Karpas-422 (cell line): ENCODE results near the gene LRP11. TPM values are rescaled to one million over a fixed set of nuclear protein-coding genes. Genes with fewer than 3 reads are reported as not detected.
"Not testable (repeated sequence)": the region's sequence is repeated elsewhere in the genome, so short reads cannot be mapped to it uniquely, and the experiment has no call there.

ENCODE experiments used
- DNase-seq: peaks from one replicate; pipeline ENCODE4 v3.0.0-alpha.2; 2015
- H2AFZ ChIP-seq: fragments of 200-600 bp; sonication (generic); 2 replicates; pipeline ENCODE4 v1.6.1; 2014; ENCODE audit warnings: antibody characterized with exemption, low read length, mixed read lengths
- H3K27ac ChIP-seq: fragments of 200-600 bp; sonication (generic); 2 replicates; pipeline ENCODE4 v1.5.1; 2014; ENCODE audit warnings: mild to moderate bottlenecking, low read length, moderate library complexity
- H3K27me3 ChIP-seq: fragments of 200-600 bp; sonication (generic); 2 replicates; pipeline ENCODE4 v1.6.1; 2014; ENCODE audit warnings: low read length, mixed read lengths
- H3K36me3 ChIP-seq: fragments of 200-600 bp; sonication (generic); 2 replicates; pipeline ENCODE4 v1.6.1; 2014; ENCODE audit warnings: low read length, mixed read lengths; ENCODE audit not compliant: insufficient read depth
- H3K4me1 ChIP-seq: fragments of 200-600 bp; sonication (generic); 2 replicates; pipeline ENCODE4 v1.6.1; 2014; ENCODE audit warnings: mild to moderate bottlenecking, low read length, mixed read lengths
- H3K4me2 ChIP-seq: fragments of 200-600 bp; sonication (generic); 2 replicates; pipeline ENCODE4 v1.6.1; 2014; ENCODE audit warnings: low read length, low read depth, mild to moderate bottlenecking; ENCODE audit not compliant: poor library complexity, severe bottlenecking
- H3K4me3 ChIP-seq: fragments of 200-600 bp; sonication (generic); 2 replicates; pipeline ENCODE4 v1.5.1; 2014; ENCODE audit warnings: mild to moderate bottlenecking, antibody characterized with exemption, low read length, mixed read lengths
- H3K79me2 ChIP-seq: fragments of 200-600 bp; sonication (generic); 2 replicates; pipeline ENCODE4 v1.6.1; 2014; ENCODE audit warnings: mild to moderate bottlenecking, low read length, mixed read lengths
- H3K9ac ChIP-seq: fragments of 200-600 bp; sonication (generic); 2 replicates; pipeline ENCODE4 v1.6.0; 2014; ENCODE audit warnings: low read length
- H3K9me2 ChIP-seq: fragments of 200-600 bp; sonication (generic), shearing (Covaris generic); replicated peaks from 2 replicates; pipeline ENCODE4 v1.6.0; 2014; ENCODE audit warnings: mild to moderate bottlenecking, low read length, moderate library complexity; ENCODE audit not compliant: insufficient read depth
- H3K9me3 ChIP-seq: fragments of 300-700, 200-600 bp; sonication (generic); 2 replicates; pipeline ENCODE4 v1.6.1; 2014; ENCODE audit warnings: low read length, mixed read lengths
- H4K20me1 ChIP-seq: fragments of 200-600 bp; sonication (generic); 2 replicates; pipeline ENCODE4 v1.6.1; 2014; ENCODE audit warnings: mild to moderate bottlenecking, antibody characterized with exemption, low read length, low read depth; ENCODE audit not compliant: insufficient read depth
- total RNA-seq: library from RNA; depleted of rRNA; stranded (reverse); fragments of >200 nt; shearing (Covaris generic); gene quantifications from 2 replicates; pipeline ENCODE4 v1.2.3, GENCODE V29; 2014; ENCODE audit warnings: low replicate concordance

Gene LRP11
- total RNA-seq, 1 experiment from 2014 or later, result 5.4 TPM

DNA sequence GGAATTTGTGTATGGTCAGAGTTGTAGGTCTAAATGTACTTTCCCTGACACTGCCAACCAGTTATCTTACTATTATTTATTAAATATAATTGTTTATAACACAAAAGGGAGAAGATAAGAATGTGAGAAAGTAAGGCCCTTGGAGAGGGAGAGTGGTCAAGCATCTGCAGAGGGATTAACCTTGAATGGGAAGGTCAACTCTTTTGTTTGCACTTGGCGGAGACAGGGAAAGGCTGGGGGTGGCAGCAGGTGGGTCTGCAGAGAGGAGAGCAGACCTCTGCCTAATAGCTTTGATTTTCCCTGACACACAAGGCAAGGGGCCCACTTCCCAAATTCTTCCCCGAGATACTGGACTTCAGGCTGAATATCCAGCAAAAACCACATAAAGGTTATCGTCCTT is 4.2 kb downstream of the LRP11 start:
- no peaks in the 10 kb centered on the region for H3K9me2 ChIP-seq
- H3K4me1 ChIP-seq, result peaks cover 12% of the 10 kb centered on the region
- H3K4me3 ChIP-seq, result no peak overlapping the region
- no peak for DNase-seq
- no peaks in the 10 kb centered on the region for H3K36me3 ChIP-seq
- H3K9ac ChIP-seq, result no peak overlapping the region
- H3K27ac ChIP-seq, result no peak overlapping the region
- no peaks in the 10 kb centered on the region; the same call in none of the 2 replicates for H4K20me1 ChIP-seq
- H3K27me3 ChIP-seq, result no peaks in the 10 kb centered on the region
- H3K79me2 ChIP-seq, result no peaks in the 10 kb centered on the region; the same call in 1 of the 2 replicates
- no peaks in the 10 kb centered on the region for H3K9me3 ChIP-seq
- H3K4me2 ChIP-seq, result no peak overlapping the region
- no peak overlapping the region for H2AFZ ChIP-seq

DNA sequence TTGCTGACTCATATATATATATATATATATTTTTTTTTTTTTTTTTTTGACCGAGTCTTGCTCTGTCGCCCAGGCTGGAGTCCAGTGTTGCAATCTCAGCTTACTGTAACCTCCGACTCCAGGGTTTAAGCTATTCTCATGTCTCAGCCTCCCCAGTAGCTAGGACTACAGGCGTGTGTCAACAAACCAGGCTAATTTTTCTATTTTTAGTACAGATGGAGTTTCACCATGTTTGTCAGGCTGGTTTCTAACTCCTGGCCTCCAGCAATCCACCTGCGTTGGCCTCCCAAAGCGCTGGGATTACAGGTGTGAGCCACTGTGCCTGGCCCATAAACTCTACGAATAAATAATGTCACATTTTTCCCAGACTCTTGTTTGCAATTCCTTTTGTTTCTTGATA is 4.8 kb downstream of the LRP11 start:
- Histone ChIP-seq H2AFZ (no peak overlapping the region), H3K27ac (no peak overlapping the region), H3K9ac (no peak overlapping the region), H3K27me3 (no peaks in the 10 kb centered on the region), H3K9me2 (no peaks in the 10 kb centered on the region), H3K79me2 (no peaks in the 10 kb centered on the region; the same call in 1 of the 2 replicates), H3K9me3 (no peaks in the 10 kb centered on the region), H3K4me1 (peaks cover 8% of the 10 kb centered on the region), H4K20me1 (no peaks in the 10 kb centered on the region; the same call in none of the 2 replicates), H3K36me3 (no peaks in the 10 kb centered on the region), H3K4me2 (no peak overlapping the region), H3K4me3 (no peak overlapping the region)
- no peak for DNase-seq

DNA sequence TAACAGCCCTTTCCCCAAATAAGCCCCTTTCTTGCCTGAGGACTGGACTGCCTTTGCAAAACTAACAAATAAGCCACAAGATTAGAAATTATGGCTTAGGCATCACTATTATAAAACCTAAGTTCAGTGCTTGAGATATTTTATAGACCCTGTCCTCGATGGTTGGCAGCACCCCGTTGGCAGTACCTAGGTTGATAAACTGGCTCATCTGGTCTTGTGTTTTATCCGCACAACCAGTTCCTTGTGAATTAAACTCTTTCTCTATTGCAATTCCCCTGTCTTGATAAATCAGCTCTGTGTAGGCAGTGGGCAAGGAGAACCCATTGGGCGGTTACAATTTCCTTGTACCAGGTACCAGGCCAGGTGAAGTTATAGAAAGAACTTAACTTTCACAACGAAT is 6.6 kb downstream of the LRP11 start:
- Histone ChIP-seq H2AFZ (no peak overlapping the region), H3K79me2 (no peaks in the 10 kb centered on the region; the same call in 1 of the 2 replicates), H3K36me3 (no peaks in the 10 kb centered on the region), H3K4me2 (no peak overlapping the region), H3K4me3 (no peak overlapping the region), H3K9ac (no peak overlapping the region), H3K27ac (no peak overlapping the region), H3K27me3 (no peaks in the 10 kb centered on the region), H3K9me3 (no peaks in the 10 kb centered on the region), H3K9me2 (no peaks in the 10 kb centered on the region), H4K20me1 (no peaks in the 10 kb centered on the region; the same call in none of the 2 replicates), H3K4me1 (peaks cover under 1% of the 10 kb centered on the region; the same call in 1 of the 2 replicates)
- no peak for DNase-seq

DNA sequence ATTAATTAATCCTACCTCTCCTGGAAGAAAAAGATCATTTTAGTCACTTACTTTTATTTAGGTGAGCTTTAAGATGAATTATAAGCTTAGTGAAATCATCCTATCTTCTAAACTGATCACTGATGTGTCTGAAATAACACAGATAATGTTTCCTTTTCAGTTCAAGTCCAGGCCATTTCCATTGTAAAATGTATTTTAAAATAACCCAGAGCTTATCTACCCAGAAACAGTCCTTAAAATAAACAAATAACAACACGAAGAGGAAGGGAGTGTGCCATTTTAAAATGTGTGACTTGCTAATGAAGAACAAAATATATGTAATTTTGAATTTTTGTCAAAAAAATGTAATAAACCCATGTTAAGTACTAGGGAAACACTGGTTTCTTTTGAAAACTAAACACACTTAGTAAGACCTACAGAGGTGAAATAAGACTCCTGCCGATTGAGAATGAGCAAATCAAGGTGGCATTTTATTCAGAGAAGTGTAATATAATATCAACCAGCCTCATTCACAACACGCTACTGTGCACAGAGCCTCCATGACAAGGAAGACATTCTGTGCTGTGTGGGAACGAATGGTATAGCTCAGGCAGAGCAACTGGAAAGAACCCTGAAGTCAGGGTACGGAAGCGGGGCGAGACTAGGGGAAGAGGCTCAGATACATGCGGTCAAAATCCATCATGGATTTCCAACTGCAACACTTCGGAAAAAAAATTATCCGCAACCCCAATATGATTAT is 7.7 kb downstream of the LRP11 start:
- no peak overlapping the region for H3K9ac ChIP-seq
- no peaks in the 10 kb centered on the region for H3K79me2 ChIP-seq
- H3K4me2 ChIP-seq, result no peak overlapping the region
- no peak for DNase-seq
- H3K36me3 ChIP-seq, result no peaks in the 10 kb centered on the region
- no peaks in the 10 kb centered on the region for H3K9me3 ChIP-seq
- H3K4me1 ChIP-seq, result no peaks in the 10 kb centered on the region
- H3K27me3 ChIP-seq, result no peaks in the 10 kb centered on the region
- H3K4me3 ChIP-seq, result no peak overlapping the region
- H3K27ac ChIP-seq, result no peak overlapping the region
- H3K9me2 ChIP-seq, result no peaks in the 10 kb centered on the region
- no peaks in the 10 kb centered on the region; the same call in none of the 2 replicates for H4K20me1 ChIP-seq
- H2AFZ ChIP-seq, result no peak overlapping the region

DNA sequence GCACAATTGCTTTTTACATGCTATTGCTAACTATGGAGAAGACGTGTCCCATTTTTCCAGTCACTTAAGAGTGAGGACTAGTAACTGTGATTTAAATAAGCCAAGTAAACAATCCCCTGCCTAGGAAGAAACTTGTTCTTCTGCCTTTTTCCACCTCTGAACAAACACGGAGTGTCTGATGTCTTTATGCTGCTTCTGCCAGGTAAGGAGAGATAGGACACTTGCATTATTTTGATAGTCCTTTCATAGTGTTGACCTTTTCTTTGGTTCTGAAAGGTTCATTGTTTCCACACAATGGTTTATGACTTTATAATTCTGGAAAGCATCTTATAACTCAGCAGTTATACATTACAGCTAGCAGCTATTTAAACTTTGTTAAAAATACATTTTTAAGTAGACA is 8.4 kb downstream of the LRP11 start:
- H4K20me1 ChIP-seq, result no peaks in the 10 kb centered on the region; the same call in none of the 2 replicates
- H3K4me3 ChIP-seq, result no peak overlapping the region
- DNase-seq, result no peak
- H3K4me2 ChIP-seq, result no peak overlapping the region
- H3K27ac ChIP-seq, result no peak overlapping the region
- H2AFZ ChIP-seq, result no peak overlapping the region
- no peaks in the 10 kb centered on the region for H3K4me1 ChIP-seq
- no peaks in the 10 kb centered on the region for H3K9me3 ChIP-seq
- H3K36me3 ChIP-seq, result no peaks in the 10 kb centered on the region
- H3K79me2 ChIP-seq, result no peaks in the 10 kb centered on the region
- H3K9ac ChIP-seq, result no peak overlapping the region
- H3K9me2 ChIP-seq, result no peaks in the 10 kb centered on the region
- H3K27me3 ChIP-seq, result no peaks in the 10 kb centered on the region

DNA sequence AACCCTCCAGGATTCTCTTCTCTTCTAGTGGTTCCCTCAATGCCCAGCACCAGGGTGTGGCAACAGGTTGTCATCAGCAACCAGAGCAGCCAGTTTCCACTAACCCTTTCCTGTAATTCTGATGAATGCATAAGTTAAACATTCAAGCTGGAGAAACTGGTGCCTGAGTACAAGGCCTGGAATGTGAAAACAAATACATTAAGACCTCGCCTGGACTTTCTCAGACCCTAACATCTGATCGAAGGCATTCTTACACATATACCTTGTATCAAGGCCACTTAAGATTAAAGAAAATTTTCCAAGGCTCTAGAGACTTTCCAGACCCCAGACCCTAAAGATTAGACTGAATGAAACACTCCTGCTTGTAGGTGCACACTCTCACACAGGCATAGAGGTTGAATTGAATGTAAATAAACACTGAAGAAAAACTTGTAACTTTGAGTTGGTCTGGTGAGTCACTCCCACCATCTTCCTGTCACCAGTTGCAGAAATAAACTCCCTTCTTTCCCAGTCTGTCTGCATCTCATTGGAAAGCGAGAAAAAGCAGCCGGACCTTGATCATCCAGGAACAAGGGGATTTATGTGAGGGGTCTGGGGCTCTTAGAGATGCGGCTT is 9.0 kb downstream of the LRP11 start:
- no peak overlapping the region for H2AFZ ChIP-seq
- no peak for DNase-seq
- no peaks in the 10 kb centered on the region for H3K27me3 ChIP-seq
- H3K4me1 ChIP-seq, result no peaks in the 10 kb centered on the region
- H4K20me1 ChIP-seq, result no peaks in the 10 kb centered on the region; the same call in 1 of the 2 replicates
- H3K9me2 ChIP-seq, result no peaks in the 10 kb centered on the region
- no peak overlapping the region for H3K4me3 ChIP-seq
- no peaks in the 10 kb centered on the region for H3K36me3 ChIP-seq
- H3K27ac ChIP-seq, result no peak overlapping the region
- no peak overlapping the region for H3K4me2 ChIP-seq
- H3K79me2 ChIP-seq, result no peaks in the 10 kb centered on the region
- H3K9me3 ChIP-seq, result no peaks in the 10 kb centered on the region
- H3K9ac ChIP-seq, result no peak overlapping the region

DNA sequence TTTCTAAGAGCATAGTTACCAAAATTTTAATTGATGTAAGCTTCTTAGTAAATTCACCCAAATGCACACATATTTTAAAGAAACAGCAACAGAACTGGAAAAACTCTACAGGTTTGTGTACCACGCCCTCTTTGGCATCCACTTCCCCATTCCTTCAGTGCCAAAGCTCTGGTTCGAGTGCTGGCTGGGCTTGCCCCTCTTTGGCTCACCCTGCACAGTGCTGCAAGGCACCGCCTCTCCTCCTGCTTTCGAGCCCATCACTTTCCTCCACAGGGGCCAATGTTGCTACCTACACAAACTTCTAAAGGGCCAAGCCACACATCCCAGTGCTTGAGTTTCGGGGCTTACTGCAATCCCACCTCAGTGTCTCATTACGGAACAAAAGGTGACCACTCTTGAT is 9.6 kb downstream of the LRP11 start:
- no peak overlapping the region for H3K4me2 ChIP-seq
- no peaks in the 10 kb centered on the region for H3K9me3 ChIP-seq
- no peaks in the 10 kb centered on the region for H3K27me3 ChIP-seq
- H3K9me2 ChIP-seq, result no peaks in the 10 kb centered on the region
- H3K27ac ChIP-seq, result no peak overlapping the region
- H3K4me3 ChIP-seq, result no peak overlapping the region
- H4K20me1 ChIP-seq, result no peaks in the 10 kb centered on the region; the same call in 1 of the 2 replicates
- H3K4me1 ChIP-seq, result no peaks in the 10 kb centered on the region
- DNase-seq, result no peak
- no peaks in the 10 kb centered on the region for H3K79me2 ChIP-seq
- H3K36me3 ChIP-seq, result no peaks in the 10 kb centered on the region
- H2AFZ ChIP-seq, result no peak overlapping the region
- no peak overlapping the region for H3K9ac ChIP-seq

DNA sequence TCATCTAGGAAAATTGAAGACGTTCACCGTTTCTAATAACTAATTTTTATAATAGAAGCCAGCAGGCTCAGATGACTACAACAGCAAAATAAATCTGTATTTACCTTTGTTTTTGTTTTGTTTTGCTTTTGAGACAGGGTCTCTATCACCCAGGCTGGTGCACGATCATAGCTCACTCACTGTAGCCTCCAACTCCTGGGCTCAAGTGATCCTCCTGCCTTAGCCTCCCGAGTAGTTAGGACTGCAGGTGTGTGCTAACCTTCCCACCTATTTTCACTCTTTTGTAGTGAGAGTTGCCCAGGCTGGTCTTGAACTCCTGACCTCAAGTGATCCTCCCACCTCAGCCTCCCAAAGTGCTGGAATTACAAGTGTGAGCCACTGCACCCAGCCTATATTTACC is 10.1 kb downstream of the LRP11 start:
- not testable (repeated sequence) for H3K9ac ChIP-seq, H3K27ac ChIP-seq, H3K27me3 ChIP-seq, H3K9me2 ChIP-seq, H3K79me2 ChIP-seq, H2AFZ ChIP-seq, H3K36me3 ChIP-seq, H3K4me3 ChIP-seq, H3K9me3 ChIP-seq, H3K4me1 ChIP-seq, DNase-seq, H4K20me1 ChIP-seq, H3K4me2 ChIP-seq
